Hypothalamus (tissue), 51 donors: ENCODE data around the gene ZNF628.

Experiments used
- DNase-seq, 51 donors: peaks; one replicate each; lab custom pipeline; 2025; lab: John Stamatoyannopoulos, UW

ZNF628 gene

DNA sequence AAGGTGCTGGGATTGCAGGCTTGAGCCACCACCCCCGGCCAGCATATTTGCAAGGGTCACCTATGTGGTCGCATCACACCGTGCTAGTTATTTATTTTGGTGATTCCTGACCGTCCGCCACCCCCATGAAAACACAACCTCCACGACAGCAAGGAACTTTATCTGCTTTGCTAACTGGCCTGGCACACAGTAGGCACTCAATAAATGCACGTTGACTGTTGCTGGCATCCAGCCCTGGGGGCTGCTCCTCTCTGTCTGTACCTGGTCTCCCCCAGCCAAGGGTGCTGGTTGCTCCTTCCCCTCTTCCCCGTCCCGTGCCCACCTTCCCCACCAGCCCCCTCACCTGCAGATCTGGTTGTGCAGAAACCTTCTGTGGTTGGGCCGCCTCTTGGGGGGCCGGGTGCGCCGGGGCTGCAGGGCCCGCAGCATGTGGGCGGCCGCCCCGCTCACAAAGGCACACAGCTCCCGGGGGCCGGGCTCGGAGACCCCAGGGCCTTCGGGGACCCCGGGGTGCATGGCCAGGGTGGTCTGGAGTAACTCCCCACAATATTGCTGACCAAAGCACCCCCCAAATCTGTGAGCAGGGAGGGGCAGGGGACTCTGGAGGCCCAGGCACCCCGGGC lies 12.3 kb upstream of the ZNF628 start:
- no peak for DNase-seq

- no peak for DNase-seq
Observed at GRCh38 chr19:55464662-55465054, 11.8 kb upstream of the ZNF628 start, which contains the start of gene C19orf85. TSS of gene C19orf85 (minus strand) at chr19:55464751. CDS start at chr19:55464554, 197 bp downstream.

DNA sequence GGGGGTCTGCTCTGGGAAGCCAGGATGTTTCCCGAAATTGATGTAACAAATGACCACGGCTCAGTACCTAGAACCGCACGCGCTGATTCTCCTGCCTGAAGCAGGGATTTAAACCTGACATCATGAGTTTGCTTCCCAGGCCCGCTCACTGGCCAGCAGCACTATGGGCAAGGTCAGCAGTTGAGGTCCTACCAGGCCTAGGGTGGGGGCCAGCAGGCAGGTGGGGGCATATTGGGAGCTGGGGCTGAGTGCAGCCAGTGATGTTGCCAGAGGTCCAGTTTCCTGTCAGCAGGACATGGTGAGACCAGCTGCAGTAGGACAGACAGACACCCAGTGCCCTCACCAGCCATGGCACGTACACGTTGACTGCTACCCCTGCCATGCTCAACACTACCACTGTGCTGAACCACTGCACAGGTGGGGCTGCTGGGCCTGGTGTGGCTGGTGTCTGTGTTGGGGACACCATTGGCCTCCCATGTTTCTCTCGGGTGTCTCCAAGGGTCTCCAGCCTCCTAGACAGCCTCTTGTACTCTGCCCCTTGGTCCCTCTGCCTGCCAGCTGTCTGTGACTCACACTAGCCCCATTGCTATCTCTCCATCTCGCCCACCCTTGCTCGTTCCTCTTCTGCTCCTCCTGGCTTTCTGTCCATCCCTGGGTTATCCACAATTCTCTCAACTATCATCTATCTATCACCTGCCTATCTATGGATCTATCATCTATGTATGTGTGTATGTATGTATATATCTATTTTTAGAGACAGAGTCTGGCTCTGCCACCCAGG lies 10.8 kb upstream of the ZNF628 start:
- no peak for DNase-seq

GRCh38 chr19:55466241-55466614 lies 10.2 kb upstream of the ZNF628 start:
- no peak for DNase-seq

DNA sequence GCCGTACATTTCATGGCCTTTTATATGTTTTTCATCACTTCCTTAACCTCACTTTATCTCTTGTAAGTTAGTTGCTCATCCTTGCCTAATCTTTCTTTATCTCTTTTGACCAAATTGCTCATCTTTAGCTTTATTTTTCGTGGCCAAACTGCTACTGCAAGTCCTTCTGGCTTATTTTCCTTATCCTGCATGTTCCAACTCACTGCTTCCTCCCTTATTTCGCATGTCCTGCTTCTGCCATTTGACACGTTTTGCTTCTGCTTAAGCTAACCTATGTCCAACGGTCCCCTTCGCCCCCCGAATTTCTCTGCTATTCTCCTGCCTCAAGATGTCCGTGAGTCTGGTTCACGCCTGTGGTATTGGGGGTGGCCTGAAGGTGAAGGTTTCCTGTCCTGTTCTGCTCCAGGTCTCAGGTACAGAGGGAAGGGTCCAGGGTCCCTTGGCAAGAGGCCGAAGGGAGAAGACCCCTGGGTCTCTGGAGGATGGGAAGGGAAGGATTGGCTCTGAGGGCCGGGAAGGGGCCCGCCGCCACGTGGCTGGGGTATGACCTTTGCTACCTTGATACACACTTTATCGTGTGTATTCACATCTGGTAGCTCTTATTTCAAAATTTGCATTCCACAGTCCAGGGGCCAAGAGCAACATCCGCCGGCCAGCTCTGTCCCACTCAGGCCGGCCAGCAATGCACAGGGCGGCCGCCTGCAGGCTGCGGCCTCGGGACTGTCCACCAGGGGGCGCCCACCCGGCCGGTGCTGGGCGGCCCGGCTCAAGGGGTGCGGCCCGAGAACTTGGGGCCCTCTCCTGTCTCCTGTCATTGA lies 9.0 kb upstream of the ZNF628 start:
- DNase-seq: peak in 33 of 51 donors; percentile 10 to 81 (median 31)

DNA sequence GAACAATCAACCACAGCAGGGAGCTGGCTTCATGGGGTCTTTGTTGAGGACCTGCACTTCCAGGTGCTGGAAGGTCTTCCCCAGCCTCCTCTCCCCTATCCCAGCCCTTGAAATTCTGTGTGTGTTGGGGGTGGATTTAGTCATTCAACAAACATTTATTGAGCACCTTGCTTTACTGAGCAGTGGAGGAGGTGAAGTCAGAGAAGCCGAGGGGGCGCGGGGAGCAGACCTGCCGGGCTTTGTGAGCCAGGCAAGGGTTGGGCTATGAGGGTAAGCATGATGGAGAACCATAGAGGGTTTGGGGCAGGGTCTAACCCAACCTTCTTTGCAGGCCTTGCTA lies 8.4 kb upstream of the ZNF628 start:
- no peak for DNase-seq

GRCh38 chr19:55471266-55471665 lies 5.2 kb upstream of the ZNF628 start:
- no peak for DNase-seq

DNA sequence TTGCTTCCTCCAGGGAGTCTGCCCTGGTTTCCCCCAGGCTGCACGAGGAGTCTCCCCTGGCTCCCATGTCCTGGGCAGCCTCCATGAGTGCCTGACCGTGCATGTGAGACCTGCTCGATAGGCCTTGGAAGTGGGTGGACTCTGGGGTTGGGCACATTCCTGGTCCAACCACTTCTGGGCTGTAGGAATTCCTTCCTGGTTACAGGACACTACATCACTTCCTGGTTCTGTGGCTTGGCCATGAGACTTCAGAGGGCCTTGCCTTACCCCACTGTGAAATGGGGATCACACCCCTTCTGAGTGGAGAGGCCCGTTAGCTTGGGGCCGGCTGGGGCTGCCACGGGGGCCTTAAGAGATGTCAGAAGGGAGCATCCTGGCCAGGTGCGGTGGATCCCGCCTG lies 4.0 kb upstream of the ZNF628 start:
- DNase-seq: no peak

DNA sequence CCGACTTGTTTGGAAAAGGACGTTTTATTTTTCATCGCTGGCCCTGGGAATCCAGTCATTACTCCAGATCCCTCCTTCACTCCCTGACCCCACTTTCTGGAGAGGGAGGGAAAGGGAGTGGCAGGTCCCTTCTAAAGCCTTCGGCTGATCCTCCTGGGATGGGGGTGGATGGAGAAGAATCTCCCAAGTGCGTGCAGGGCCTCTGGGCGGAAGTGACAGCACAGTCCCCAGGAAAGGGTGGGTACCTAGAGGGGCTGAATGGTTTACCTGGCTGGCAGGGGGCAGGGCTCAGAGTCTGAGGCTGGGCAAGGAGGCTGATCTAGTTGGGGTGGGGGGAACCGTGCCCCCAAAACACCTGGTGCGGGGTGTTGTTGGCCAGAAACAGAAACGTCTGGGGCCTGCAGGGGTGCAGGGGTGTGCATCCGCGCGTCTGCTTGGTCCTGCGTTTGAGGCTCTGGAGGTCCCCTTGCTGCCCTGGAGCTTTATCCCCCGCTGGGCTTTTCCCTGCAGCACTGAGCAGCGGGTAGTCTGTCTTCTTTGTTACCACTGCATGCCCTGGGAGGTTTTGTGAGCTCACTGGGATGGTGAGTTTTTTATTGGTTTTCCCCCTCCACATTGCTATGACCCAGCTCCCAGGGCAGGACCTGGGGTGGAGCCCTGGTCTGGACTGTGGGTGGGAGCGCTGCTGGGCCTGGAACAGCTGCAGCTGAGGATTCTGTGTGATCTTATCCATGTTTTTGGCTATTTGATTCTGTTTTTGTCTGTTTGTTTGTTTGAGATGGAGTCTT lies 3.0 kb upstream of the ZNF628 start:
- DNase-seq: no peak

- no peak for DNase-seq
Observed at GRCh38 chr19:55474269-55475265, 1.9 kb upstream of the ZNF628 start.

DNA sequence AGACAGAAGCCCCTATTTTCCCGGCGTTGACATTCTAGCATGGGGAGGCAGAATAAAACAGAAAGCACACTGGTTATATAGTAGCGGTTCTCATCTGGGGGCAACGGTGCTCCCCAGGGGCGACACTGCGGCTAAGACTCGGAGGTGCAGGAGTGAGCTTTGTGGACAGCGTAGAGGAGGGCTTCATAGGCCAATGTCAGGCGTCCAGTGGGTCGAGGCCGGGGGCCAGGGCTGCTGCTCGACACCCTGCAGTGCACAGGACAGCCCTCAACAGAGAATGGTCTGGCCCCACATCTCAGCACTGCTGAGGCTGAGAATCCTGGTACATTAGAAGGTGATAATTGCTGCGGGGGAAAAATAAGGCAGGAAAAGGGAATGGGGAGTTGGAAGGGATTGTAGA lies 1.5 kb downstream of the ZNF628 start:
- no peak for DNase-seq

DNA sequence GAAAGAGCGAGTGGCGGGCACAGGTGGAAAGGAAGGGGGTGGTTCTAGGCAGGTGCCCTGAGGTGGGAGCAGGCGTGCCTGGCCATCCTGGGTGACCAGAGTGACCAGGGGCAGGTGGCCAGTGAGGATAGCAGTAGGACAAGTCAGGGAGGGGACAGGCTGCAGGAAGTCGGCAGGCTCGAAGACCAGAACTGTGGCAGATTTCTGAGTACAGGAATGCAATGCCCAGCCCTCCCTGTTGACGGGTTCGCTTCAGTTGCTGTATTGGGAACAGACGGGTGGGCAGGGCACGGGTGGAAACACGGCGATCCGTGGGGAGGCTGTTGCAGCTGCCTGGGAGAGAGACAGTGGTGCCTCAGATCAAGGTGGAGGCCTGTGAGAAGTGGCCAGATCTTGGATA lies 1.9 kb downstream of the ZNF628 start:
- DNase-seq: no peak

DNA sequence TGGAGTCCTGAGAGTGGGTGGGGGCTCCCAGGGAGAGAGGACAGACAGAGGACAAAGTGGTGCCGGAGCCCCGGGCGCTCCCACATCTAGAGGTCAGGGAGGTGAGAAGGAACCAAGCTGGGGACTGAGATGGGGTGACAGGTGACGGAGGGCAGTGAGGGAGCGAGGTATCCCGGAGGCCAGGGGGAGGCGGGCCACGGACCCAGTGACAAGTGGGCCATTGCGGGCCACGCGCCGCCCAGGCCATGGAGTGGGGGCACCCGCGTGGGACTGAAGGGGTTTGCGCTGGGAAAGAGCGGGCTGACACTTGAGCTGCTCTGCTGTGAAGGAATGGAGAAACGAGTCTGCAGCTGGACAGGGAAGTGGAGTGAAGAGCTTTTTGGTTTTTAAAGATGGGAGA lies 2.6 kb downstream of the ZNF628 start:
- DNase-seq: no peak

GRCh38 chr19:55479451-55480230 lies 3.2 kb downstream of the ZNF628 start:
- no peak for DNase-seq

- no peak for DNase-seq
Observed at GRCh38 chr19:55481148-55481793, 4.9 kb downstream of the ZNF628 start.

GRCh38 chr19:55481794-55482155 lies 5.4 kb downstream of the ZNF628 start:
- DNase-seq: no peak

GRCh38 chr19:55482156-55482961 lies 5.9 kb downstream of the ZNF628 start:
- DNase-seq: no peak
